GM23248 (cell line): ENCODE data around the gene MEIS2.

Source experiments
- EZH2 ChIP-seq: fragments of 200-600 bp; sonication (generic); IDR thresholded peaks from 2 replicates; pipeline ENCODE4 v1.6.1; 2018; ENCODE audit warnings: antibody characterized with exemption, mild to moderate bottlenecking; ENCODE audit not compliant: insufficient read depth, poor library complexity, severe bottlenecking
- EZH2phosphoT487 ChIP-seq: fragments of 200-600 bp; sonication (generic); IDR thresholded peaks from 2 replicates; pipeline ENCODE4 v1.6.1; 2018; ENCODE audit warnings: antibody characterized with exemption, moderate library complexity, mild to moderate bottlenecking, low read depth; ENCODE audit not compliant: insufficient read depth

GRCh38 chr15:37076543-37076942 is 23.8 kb downstream of the MEIS2 start:
- TF ChIP-seq EZH2, result no peak
- TF ChIP-seq EZH2phosphoT487, result no peak
